GM21360 (cell line): ENCODE results near the gene ZNHIT3.
"Not testable (repeated sequence)": the region's sequence is repeated elsewhere in the genome, so short reads cannot be mapped to it uniquely, and the experiment has no call there.

ENCODE experiments used
- ATAC-seq: cut with Tn5 transposase; IDR thresholded peaks from one replicate; pipeline ENCODE4 v1.9.1; 2021; ENCODE audit warnings: mild to moderate bottlenecking, moderate library complexity; ENCODE audit not compliant: unreplicated experiment

ZNHIT3 gene

DNA sequence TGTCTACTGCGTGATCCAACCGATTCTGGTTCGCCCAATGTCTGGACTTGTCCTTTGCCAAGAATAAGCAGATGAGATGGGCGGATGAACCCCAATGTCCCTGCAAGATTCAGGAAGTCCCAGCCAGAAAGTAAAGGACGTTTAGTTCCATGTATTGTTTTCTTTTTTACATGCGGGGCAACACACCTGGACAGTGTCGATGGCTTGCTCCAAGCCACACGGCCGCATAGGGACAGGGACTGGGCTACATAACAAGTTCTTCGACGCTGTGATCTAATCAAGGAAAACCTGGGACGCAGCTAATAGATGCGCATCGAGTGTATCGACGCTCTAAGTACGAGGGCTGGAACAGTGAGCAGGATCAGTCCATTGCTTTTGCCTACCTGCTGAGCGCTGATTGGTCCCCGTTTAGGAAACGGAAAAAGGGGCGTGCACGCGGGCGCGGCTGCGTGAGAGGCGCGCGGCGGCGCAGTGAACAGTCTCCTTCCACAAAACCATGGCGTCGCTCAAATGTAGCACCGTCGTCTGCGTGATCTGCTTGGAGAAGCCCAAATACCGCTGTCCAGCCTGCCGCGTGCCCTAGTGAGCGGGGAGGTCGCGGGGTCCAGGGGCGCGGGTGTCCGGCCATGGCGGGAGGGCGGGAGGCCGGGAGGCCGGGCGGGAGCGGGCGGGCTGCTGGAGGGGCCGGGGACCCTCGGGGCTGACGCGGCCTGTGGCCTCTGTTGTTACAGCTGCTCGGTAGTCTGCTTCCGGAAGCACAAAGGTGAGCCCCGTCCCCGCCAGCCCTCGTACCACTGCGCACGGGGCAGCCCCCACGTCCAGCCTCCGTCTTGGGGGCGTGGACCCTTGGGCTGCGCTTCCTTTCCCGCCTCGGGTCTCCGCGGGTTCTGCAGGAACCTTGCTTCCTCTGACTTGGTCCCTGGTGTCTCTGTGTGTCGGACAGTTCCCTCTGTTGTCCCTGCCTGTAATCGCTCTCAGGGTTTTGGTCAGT lies at the start of gene ZNHIT3:
Gene ZNHIT3, plus strand, starts transcription at position 478 of the 991 bp plus-strand sequence. Its CDS starts 19 bp downstream, at position 497.
- ATAC-seq, result peak; percentile 85

DNA sequence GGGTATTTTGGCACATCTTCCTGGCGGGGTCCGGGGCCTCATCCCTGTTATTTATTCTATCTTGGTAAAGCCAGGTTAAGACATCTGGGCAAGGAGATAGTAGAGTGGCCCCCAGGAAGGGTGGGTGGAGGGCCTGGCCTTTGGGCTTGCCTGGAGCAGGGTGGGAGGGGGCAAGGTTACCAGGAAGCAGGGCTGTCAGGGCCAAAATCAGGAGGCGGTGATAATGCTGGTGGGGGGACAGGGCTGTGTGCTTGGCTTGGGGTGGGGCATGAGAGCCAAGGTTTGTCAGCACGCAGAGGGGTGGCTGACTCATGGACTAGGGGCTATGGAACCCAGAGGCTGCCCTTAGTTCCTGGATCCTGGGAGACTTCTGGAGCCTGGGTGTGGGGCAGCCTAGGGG lies 44.7 kb upstream of the ZNHIT3 start:
- ATAC-seq, result not testable (repeated sequence)

DNA sequence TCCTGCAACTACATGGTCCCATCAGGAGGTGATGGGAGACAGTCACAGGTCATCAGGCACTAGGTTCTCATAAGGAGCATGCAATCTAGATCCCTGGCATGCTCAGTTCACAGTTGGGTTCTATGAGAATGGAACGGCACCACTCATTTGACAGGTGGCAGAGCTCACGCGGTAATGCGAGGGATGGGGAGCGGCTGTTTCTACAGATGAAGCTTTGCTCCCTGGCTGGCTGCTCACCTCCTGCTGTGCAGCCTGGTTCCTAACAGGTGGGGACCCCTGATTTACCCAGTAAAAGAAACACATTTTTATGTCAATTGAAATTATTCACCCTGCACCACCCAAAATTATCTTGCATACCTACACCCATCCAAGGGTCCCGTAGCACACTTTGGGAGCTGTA lies 42.7 kb upstream of the ZNHIT3 start:
- ATAC-seq, result no peak

DNA sequence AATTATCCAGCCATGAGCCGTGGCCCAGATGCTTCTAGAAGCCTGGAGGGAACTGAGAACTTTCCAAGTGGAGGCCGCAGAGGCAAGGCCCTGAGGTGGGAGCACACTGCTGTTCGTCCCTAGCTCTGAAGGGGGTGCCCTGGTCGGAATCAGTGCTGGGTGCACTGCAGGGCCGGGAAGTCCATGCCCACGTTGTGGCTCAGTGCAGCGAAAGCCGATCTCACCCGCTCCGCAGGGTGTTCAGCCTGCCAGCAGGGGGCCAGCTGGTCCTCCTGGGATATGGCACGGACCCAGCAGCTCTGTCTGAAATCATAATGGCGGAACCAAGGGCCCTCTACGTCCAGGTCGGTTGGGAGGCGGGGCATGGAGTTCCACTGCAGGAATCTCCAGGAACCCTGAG lies 36.5 kb upstream of the ZNHIT3 start:
- ATAC-seq, result not testable (repeated sequence)

DNA sequence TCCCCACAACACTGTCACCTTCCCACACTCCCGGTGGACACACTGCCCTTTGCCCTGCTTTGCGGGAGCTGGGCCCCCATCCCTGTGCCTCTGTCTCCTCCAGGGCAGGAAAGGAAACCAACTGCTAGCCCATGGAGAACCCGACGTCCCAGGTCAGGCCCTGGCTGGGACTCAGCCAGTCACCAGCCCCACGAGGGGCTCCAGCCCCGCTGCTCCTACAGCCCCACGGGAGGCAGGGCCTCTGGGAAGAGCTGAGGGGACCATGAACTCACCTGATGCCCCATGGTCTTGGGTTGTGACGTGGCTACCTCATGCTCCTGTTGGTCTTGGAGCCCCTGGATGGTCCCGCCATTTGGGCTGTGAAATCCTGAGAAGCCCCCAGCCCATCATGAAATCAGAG lies 33.6 kb upstream of the ZNHIT3 start:
- ATAC-seq, result not testable (repeated sequence)

DNA sequence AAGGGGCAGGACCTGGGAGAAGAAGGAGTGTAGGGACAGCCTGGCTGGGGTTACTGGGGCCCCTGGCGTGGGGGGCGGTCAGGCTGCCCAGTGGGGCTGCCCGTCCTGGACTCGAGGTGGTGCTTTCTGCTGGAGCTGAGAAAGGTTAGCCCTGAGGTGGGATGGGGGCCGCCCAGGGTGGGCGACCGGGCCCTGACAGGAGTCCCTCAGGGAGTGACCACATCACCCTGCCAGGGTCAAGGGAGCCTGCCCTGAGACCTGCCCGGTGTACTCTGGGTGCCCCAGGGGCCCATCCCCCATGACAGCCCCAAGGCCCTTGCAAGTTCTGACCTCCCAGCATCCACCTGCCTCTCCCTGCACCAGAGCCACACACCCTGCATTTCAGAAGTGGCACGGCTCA lies 28.8 kb upstream of the ZNHIT3 start:
- not testable (repeated sequence) for ATAC-seq

DNA sequence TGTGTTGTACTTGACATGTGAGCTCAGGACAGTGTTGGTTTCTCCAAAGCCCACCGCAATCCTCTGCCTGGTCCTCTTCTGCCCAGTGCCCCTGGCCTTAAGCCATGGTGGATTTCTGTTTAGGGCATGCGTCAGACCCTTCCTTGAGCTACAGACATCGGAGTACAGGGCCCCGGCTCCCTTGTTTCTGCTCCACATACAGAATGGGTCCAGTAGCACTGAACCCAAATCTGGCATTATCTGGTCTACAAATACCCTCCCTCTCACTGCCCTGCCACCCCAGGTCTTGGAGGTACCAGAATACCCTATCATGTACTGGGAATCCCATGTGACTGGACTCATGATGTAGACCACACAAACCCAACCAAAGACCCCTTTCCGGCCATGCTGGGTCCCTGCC lies 27.4 kb upstream of the ZNHIT3 start:
- no peak for ATAC-seq

DNA sequence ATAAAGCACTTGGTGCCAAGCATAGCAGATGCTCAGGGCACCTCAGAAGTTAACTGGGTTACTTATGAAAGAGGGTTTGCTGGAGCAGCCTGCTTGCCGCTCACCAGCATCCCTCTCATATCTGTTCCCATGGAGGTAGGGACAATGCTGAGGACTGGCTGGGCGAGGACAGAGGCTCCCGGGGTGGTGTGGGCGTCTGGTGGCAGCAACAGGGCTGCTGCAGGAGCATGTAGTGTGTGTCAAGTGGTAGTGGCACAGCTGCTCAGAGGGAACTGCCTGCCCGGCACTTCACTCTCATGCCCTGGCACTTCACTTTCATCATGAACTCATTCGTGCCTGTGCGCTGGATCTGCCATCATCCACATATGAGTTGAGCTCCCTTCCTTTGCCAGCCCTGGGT lies 26.9 kb upstream of the ZNHIT3 start:
- no peak for ATAC-seq

DNA sequence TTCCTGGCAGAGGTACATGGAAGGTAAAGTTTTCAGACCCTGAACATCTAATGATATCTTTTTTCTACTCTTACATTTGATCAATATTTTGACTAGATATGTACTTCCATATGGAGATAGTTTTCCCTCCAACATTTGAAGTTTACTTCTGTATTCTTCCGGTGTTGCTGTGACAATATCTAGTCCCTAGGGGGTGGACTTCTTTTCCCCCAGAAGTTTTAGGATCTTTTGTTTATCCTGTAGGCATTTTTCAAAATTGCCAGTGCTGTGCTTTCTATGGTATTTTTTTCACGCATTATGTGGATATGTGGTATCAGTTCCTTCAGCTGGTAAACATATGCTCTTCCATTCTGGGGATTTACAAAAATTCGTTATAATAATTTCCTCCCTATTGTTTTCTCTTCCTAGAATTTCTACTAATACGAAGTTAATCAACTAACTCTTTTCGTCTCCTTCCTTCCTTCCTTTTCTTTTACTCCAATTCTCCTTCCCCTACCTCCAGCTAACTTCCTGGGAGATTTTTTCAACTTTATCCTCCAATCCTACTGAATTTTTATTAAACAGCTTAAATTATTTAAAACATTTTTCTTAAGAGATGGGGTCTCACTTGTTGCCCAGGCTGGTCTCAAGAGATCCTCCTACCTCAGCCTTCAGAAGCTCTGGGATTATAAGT lies 26.1 kb upstream of the ZNHIT3 start:
- ATAC-seq, result no peak

DNA sequence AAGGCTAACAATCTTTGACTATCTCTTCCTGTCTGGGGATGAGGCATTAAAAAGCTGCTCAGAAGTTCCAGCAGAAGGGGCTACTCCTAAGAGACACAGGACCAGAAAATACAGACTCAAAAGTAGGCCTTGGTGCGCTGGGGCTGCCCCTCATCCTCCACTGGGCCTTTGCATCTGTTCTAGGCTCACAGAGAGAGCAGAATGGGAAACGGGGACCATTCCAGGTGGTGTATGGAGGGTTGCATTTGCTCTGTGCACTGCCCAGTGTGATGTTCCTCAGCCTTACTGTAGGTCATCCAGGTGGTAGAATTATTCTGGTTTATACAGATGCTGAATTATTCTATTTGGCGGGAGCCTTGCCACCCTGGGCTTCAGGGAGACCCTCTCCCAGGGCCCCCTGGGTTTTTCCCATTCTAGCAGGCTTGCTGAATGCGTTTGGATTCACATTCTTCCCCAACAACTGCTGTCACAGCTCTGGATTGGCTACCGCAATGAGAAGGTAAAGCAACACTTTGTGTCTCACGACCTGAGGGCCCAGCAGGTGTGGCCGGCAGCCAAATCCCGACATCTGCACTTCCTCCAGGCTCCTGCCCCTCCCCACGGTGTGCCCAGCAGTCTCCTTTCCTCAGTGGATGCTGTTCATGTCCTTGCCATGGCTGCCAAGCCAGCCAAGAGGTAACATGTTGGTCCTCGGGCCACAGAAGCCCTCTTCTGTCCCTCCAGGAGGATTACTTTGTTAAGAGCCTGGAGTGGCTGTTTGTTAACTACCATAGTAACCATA lies 25.0 kb upstream of the ZNHIT3 start:
- ATAC-seq, result no peak

DNA sequence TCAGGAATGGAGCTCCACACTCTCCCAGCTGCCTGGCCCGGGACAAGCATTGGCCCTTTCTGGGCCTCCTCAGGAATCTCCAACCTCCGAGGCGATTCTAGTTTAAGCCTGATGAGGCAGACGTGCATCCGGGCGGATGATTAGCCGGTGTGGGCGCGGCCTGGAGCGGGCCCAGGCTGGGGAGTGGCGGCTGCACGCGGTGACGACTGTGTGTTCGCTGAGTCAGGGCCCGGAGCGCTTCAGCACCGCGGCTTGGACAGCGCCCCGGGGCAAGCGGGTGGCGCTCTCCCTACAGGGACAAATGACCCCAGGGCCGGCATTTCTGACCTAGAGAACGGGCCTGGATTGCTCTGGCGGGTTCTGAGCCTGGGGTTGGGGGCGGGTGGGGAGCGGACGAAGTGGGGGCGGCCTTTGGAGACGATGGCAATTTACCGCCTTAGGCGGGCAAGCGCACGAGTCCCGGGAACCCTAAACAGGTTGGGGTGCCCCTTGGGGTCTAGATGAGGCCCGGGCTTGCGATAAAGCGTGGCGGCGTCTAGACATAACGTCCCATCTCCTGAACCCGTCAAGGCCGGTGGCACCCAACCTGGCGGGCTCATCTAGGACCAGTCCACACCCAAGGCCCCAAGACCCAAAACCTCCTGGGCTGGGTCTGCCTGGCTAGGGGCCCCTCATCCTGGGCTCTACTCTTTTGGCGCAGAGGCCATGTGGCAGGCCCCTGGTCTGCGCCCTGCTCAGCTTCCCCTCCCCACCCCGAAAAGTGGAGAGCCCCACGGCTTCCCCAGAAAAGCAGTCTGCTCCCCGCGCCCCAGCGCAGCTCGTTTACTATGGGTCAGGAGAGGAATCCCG lies 22.3 kb upstream of the ZNHIT3 start:
- ATAC-seq, result no peak

DNA sequence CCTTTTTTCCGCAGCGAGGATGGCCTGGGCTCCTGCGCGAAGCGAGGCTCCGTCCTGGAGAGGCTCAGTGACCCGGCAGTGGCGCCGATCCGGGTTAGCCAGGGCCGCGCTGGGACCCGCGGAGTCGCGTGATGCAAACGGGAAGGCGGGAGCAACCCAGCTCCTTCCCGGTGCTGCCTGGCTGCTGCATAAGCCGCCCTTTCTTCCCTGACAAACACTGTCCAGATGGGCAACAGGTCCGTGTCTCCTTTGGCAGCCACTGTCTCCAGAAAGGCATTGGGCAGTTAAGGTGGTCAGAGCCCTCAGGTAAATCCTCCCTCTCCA lies 21.8 kb upstream of the ZNHIT3 start:
- no peak for ATAC-seq

DNA sequence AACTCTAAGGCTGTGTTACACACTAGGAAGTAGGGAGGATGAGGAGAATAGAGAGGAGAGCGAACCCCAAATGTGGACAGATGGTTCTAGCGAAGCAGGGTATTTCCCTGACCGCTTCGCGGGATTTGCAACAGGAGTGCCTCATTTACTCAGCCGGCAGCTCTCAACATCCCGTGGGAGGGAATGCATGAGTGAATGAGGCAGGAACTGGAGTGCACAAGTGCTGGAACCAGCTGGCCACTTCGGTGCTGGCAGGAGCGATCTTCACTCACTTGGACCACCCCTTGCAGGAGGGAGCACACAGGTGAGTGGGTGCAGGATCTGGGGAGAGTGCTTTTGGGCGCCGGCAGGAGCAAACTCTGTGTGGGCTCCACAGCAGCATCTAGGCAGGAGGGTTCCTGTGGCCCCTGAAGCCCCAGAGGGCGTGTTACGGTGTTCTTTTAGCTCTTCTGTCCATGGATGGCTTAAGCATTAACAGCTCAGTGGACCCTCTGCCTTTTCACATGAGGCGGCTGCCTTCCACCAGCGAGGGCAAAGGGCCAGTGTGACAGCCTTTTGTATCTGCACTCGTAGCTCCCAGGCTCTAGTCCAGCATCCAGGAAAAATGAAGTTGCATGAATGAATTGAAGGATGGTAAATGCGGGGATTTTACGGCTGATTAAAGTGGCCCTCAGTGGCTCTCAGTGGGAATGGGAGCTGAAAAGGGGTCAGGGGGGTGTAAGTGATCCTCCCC lies 17.4 kb upstream of the ZNHIT3 start:
- no peak for ATAC-seq

DNA sequence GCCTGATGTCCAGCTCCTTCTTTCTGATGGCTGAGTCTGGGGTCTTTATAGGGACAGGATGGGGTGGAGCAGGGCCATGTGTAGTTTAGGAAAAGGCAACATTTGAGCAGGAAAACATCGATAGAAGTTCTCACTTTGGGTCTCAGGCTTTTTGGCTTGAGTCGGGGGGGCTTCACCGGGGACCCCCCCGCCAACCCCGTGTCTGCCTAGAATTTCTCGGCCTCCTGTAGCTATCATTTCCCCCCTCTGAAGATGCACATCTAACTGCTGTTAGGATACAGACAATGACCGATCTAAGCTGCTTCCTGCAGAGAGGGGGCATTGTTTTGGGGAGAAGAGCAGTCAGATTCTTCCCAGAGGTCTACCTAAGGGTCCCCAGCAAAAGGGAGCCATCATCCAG lies 16.7 kb upstream of the ZNHIT3 start:
- ATAC-seq, result no peak

DNA sequence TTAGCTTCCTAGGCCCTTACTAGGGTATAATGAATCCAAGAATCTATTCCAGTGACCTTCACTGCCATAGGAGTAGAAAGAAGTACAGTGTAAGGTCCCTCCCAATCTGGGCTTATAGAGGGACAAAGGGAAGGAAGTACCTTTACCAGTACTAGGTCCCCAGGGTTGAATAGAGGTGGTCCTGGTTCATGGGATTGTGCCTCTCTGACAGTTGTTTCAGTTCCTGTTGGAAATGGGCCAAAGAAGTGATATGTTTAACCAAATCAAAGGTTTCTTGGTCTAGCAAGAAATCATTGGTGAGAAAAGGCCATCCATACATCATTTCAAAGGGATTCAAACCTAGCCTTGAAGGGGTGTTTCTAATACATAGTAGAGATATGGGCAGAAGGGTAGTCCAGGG lies 16.0 kb upstream of the ZNHIT3 start:
- no peak for ATAC-seq

DNA sequence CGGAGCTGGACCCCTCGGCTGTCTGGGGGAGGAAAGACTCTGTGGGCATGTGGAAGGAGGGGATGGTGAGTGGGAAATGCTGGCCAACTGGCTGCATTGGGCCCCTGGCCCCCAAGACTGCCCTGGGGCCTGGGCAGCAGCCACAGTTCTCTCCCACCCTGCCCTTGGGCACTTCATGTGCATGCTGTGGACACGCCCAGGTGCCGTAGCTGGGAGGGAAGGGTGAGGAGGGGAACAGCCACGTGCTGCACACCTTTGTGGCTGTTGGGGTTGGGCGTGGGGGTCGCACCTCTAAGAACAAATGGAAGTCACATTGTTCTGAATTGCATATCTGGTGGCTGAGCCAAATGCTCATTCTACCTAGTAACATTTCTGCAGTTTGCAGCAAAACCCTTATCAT lies 11.9 kb upstream of the ZNHIT3 start:
- ATAC-seq, result no peak

DNA sequence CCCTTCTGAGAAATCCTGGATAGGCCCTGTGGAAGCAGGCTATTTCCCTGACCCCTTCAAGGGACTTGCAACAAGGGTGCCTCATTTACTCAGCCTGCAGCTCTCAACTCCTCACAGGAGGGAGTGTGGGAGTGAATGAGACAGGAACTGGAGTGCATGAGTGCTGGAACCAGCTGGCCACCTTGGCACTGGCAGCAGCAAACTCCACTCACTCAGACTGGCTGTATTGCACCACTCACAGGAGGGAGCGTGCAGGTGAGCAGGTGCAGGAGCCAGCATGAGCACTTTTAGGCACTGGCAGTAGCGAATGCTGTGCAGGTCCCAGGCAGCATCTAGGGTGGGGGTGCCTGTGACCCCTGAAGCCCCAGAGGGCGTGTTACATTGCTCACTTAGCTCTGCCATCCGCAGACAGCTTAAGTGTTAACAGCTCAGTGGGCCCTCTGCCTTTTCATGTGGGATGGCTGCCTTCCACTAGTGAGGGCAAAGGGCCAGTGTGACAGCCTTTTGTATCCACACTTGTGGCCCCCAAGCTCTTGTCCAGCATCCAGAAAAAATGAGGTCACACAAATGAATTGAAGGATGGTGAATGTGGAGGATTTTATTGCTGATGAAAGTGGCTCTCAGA lies 11.0 kb upstream of the ZNHIT3 start:
- no peak for ATAC-seq

DNA sequence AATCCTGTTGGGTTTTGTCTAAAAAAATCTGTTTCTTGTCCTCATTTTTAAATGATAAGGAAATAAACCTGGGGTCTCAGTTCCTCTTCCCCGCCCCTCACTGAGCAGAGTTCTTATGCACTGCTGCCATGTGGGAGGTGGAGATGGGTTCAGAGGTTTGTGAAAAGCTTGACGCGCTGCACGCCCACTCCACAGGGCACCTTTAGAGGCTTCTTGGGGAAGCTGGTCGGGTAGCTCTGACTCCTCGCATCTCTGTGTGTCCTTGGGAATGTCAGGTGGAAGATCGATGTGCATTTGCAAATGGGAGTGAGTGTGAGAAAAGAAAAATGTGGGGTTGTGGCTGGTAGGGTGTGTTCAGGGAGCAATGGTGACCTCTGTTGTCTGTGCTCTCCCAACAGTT lies 4.7 kb upstream of the ZNHIT3 start:
- no peak for ATAC-seq
